ENCODE measurements around the gene ZNF512B. TPM values are rescaled to one million over a fixed set of nuclear protein-coding genes. Genes with fewer than 3 reads are reported as not detected.

Gene ZNF512B
- total RNA-seq, 1 experiment from 2014 or later = 10.3 TPM

GRCh38 chr20:64006902-64007301 lies 37.2 kb upstream of the ZNF512B start (continued):
- TF ChIP-seq RAD21 (IDR thresholded peaks at IDR 0.05; ENCODE audit: low read depth) = no peak
- no peak for TF ChIP-seq EZH2phosphoT487 (IDR thresholded peaks at IDR 0.05; ENCODE audit: borderline replicate concordance)

DNA sequence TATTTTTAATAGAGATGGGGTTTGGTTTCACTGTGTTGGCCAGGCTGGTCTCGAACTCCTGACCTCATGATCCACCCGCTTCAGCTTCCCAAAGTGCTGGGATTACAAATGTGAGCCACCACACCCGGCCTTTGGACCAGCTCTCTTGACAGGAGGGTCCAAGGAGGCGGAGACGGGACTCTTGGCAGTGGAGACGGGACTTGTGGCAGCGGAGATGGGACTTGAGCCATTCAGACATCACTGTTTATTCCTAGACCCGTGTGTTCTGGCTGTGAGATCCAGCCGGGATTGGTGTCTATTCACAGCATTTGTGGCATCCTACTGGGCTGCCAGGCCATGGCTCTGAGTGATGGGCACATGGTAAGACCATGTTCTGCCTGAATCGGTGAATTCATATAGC lies 36.8 kb upstream of the ZNF512B start:
- CTCF ChIA-PET = no interaction called here
- ATAC-seq (no peak), DNase-seq (ENCODE audit: low read depth, low spot score) (no peak)
- Histone ChIP-seq H3K27ac (ENCODE audit: low read depth, low read length) (no peak overlapping the region), H3K4me1 (ENCODE audit: control insufficient read depth in 1 of 2, insufficient read depth in 2 of 2, low read length in 2 of 2) (no peaks in the 10 kb centered on the region), H3K9ac (ENCODE audit: low read length) (no peak overlapping the region), H3K9me3 (ENCODE audit: control insufficient read depth in 1 of 2, insufficient read depth in 1 of 2, low read depth in 1 of 2, low read length in 2 of 2) (peaks cover 3 to 7% of the 10 kb centered on the region in 2 experiments; a peak in 2 of 4 replicates), H3K79me2 (ENCODE audit: insufficient read depth, low read length) (peaks cover 45% of the 10 kb centered on the region), H3K36me3 (ENCODE audit: control insufficient read depth in 1 of 2, insufficient read depth in 2 of 2, low read length in 2 of 2) (peaks cover 35 to 53% of the 10 kb centered on the region in 2 experiments), H3K27me3 (ENCODE audit: insufficient read depth, low read length) (no peaks in the 10 kb centered on the region), H3K4me2 (ENCODE audit: low read length) (no peak overlapping the region), H2AFZ (ENCODE audit: low read depth, low read length, poor library complexity, severe bottlenecking) (no peak overlapping the region), H3K4me3 (replicated peaks in 1 of 2; ENCODE audit: low read depth in 1 of 2, low read length in 2 of 2) (no peak overlapping the region), H4K20me1 (ENCODE audit: insufficient read depth) (no peaks in the 10 kb centered on the region), H3K9me2 (ENCODE audit: insufficient read depth) (no peaks in the 10 kb centered on the region)
- POLR2A ChIA-PET = no interaction called here
- intact Hi-C loops (cut with micrococcal nuclease) = no loop called here
- BruUV-seq (replicated peaks) = no TSS peak
- no peak for TF ChIP-seq YY1 (IDR thresholded peaks at IDR 0.05; ENCODE audit: extremely low read depth, insufficient replicate concordance, low read depth, low read length)
- TF ChIP-seq POLR2A (IDR thresholded peaks at IDR 0.05; ENCODE audit: borderline replicate concordance, extremely low read depth, insufficient read depth, insufficient read length) = no peak
- RAD21 ChIA-PET (ENCODE audit: low non-redundant PET in 1 of 2, low total read pairs in 2 of 2, uncharacterized antibody in 2 of 2, unreplicated experiment in 2 of 2) = no interaction called here

- Histone ChIP-seq H3K79me2 (ENCODE audit: insufficient read depth, low read length) (peaks cover 45% of the 10 kb centered on the region), H3K9me3 (ENCODE audit: control insufficient read depth in 1 of 2, insufficient read depth in 1 of 2, low read depth in 1 of 2, low read length in 2 of 2) (peaks cover 3 to 7% of the 10 kb centered on the region in 2 experiments; a peak in 2 of 4 replicates), H3K9ac (ENCODE audit: low read length) (no peak overlapping the region), H2AFZ (ENCODE audit: low read depth, low read length, poor library complexity, severe bottlenecking) (no peak overlapping the region), H3K4me3 (replicated peaks in 1 of 2; ENCODE audit: low read depth in 1 of 2, low read length in 2 of 2) (no peak overlapping the region), H3K36me3 (ENCODE audit: control insufficient read depth in 1 of 2, insufficient read depth in 2 of 2, low read length in 2 of 2) (peaks cover 31 to 49% of the 10 kb centered on the region in 2 experiments), H3K27me3 (ENCODE audit: insufficient read depth, low read length) (no peaks in the 10 kb centered on the region), H3K4me2 (ENCODE audit: low read length) (no peak overlapping the region), H3K9me2 (ENCODE audit: insufficient read depth) (no peaks in the 10 kb centered on the region), H3K4me1 (ENCODE audit: control insufficient read depth in 1 of 2, insufficient read depth in 2 of 2, low read length in 2 of 2) (no peaks in the 10 kb centered on the region), H3K27ac (ENCODE audit: low read depth, low read length) (no peak overlapping the region), H4K20me1 (ENCODE audit: insufficient read depth) (no peaks in the 10 kb centered on the region)
- no peak for ATAC-seq
- TF ChIP-seq, protein P1, sequence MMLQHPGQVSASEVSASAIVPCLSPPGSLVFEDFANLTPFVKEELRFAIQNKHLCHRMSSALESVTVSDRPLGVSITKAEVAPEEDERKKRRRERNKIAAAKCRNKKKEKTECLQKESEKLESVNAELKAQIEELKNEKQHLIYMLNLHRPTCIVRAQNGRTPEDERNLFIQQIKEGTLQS (IDR thresholded peaks at IDR 0.05) = no peak
- CTCF ChIA-PET = no interaction called here
- RAD21 ChIA-PET (ENCODE audit: low non-redundant PET in 1 of 2, low total read pairs in 2 of 2, uncharacterized antibody in 2 of 2, unreplicated experiment in 2 of 2) = no interaction called here
- DNase-seq (ENCODE audit: low read depth, low spot score) = no peak
- POLR2A ChIA-PET = no interaction called here
- no TSS peak for BruUV-seq (replicated peaks)
- intact Hi-C loops (cut with micrococcal nuclease) = no loop called here
Measured at GRCh38 chr20:64005394-64005793, 35.7 kb upstream of the ZNF512B start.

Measured in HCT116 (cell line).